GM18505 (cell line): ENCODE results near the gene UGDH.
"Not testable (repeated sequence)": the region's sequence is repeated elsewhere in the genome, so short reads cannot be mapped to it uniquely, and the experiment has no call there.

Source experiments
- ATAC-seq: cut with Tn5 transposase; IDR thresholded peaks from one replicate; pipeline ENCODE4 v1.9.1; 2021; ENCODE audit not compliant: unreplicated experiment
- POLR2A ChIP-seq: IDR thresholded peaks from 4 replicates; pipeline ENCODE4 v1.6.1; 2011; ENCODE audit warnings: borderline replicate concordance; ENCODE audit not compliant: insufficient read depth, insufficient read length; ENCODE audit errors: extremely low read depth

Gene UGDH

GRCh38 chr4:39521253-39521919 lies 5.9 kb downstream of the UGDH start:
- ATAC-seq, result no peak

DNA sequence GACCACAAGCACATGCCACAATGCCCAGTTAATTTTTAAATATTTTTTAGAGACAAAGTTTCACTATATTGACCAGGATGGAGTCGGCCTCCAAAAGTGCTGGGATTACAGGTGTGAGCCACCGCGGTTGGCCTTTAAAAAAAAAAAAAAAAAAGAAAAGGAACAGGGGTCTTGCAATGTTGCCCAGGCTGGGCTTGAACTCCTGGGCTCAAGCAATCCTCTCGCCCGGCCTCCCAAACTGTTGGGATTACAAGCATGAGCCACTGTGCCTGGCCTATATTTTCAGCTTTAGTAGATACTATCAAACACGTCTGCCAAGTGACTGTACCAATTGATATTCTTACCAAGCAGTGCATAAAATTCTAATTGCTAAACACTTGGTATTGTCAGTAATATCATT lies 8.8 kb downstream of the UGDH start:
- no peak for ATAC-seq
- TF ChIP-seq POLR2A, result no peak

More at GRCh38 chr4:39521253-39521919, 5.9 kb downstream of the UGDH start:
- TF ChIP-seq POLR2A, result no peak

- TF ChIP-seq POLR2A, result no peak
Observed at GRCh38 chr4:39516407-39516966, 10.8 kb downstream of the UGDH start.

DNA sequence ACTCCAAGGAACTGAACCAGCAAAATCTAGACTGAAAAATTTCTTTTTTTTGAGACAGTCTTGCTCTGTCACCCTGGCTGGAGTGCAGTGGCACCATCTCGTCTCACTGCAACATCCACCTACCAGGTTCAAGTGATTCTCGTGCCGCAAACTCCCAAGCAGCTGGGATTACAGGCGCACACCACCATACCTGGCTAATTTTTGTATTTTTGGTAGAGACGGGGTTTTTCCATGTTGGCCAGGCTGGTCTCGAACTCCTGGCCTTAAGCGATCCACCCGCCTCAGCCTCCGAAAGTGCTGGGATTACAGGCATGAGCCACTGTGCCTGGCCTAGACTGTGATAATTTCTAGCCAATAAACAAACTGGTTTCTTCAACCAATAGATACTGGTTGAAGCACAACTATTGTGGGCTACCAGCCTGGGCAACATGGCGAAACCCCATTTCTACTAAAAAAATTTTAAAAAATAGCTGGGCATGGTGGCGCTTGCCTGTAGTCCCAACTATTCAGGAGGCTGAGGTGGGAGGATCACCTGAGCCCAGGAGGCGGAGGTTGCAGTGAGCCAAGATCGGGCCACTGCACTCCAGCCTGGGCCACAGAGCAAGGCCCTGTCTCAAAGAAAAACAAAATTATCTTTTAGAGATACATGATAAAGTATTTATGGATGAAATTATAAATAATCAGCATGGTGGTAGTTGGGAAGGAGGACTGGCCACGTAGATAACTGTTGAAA lies 11.4 kb downstream of the UGDH start:
- not testable (repeated sequence) for ATAC-seq

More at GRCh38 chr4:39516407-39516966, 10.8 kb downstream of the UGDH start:
- no peak for ATAC-seq

- ATAC-seq, result no peak
- no peak for TF ChIP-seq POLR2A
Observed at GRCh38 chr4:39514888-39515401, 12.3 kb downstream of the UGDH start.

- ATAC-seq, result not testable (repeated sequence)
Observed at GRCh38 chr4:39514266-39514665, 13.0 kb downstream of the UGDH start.

- ATAC-seq, result no peak
- TF ChIP-seq POLR2A, result no peak
Observed at GRCh38 chr4:39510348-39510929, 16.8 kb downstream of the UGDH start.

- no peak for TF ChIP-seq POLR2A
- ATAC-seq, result no peak
Observed at GRCh38 chr4:39505581-39505980, 21.7 kb downstream of the UGDH start.

- ATAC-seq, result no peak
Observed at GRCh38 chr4:39504538-39504937, 22.7 kb downstream of the UGDH start.

GRCh38 chr4:39502664-39503035 lies 24.6 kb downstream of the UGDH start:
- ATAC-seq, result not testable (repeated sequence)

More at GRCh38 chr4:39504538-39504937, 22.7 kb downstream of the UGDH start:
- no peak for TF ChIP-seq POLR2A

GRCh38 chr4:39502019-39502663 lies 25.1 kb downstream of the UGDH start:
- TF ChIP-seq POLR2A, result no peak
- no peak for ATAC-seq

DNA sequence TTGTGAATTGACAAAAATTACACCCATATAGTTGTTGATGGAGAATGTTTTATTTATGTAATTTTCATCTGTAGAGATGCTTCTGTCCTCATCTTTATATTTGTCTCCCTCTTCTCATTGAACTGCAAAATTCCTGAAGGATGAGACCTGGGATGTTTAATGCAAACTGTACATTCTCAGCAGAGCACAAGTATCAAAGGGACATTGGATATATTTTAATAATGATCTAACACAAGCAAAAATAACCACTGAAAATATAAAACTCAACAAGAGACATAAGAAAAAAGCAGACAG lies 28.6 kb downstream of the UGDH start:
- ATAC-seq, result no peak
- no peak for TF ChIP-seq POLR2A

- ATAC-seq, result no peak
- TF ChIP-seq POLR2A, result no peak
Observed at GRCh38 chr4:39497909-39498726, 29.1 kb downstream of the UGDH start.
